IPS-18c (cell line): ENCODE measurements around the gene NAP1L1.

Experiments
- H3K4me3 ChIP-seq: 2 replicates; pipeline ENCODE4 v1.7.0; 2013; ENCODE audit warnings: low read depth, mild to moderate bottlenecking, low read length, moderate library complexity; ENCODE audit not compliant: insufficient read depth
- H3K9me3 ChIP-seq: one replicate; pipeline ENCODE4 v1.6.1; 2013; ENCODE audit warnings: mild to moderate bottlenecking, low read length, moderate library complexity; ENCODE audit not compliant: control insufficient read depth, insufficient read depth

The NAP1L1 gene

GRCh38 chr12:76057326-76057725 lies 27.2 kb downstream of the NAP1L1 start:
- H3K4me3 ChIP-seq: no peak overlapping the region

GRCh38 chr12:76055393-76055792 lies 29.1 kb downstream of the NAP1L1 start:
- H3K9me3 ChIP-seq: no peaks in the 10 kb centered on the region
- H3K4me3 ChIP-seq: no peak overlapping the region

More at GRCh38 chr12:76057326-76057725, 27.2 kb downstream of the NAP1L1 start:
- H3K9me3 ChIP-seq: no peaks in the 10 kb centered on the region

- no peak overlapping the region for H3K4me3 ChIP-seq
Observed at GRCh38 chr12:76049575-76050251, 34.8 kb downstream of the NAP1L1 start.

GRCh38 chr12:76047742-76048141 lies 36.7 kb downstream of the NAP1L1 start:
- no peaks in the 10 kb centered on the region for H3K9me3 ChIP-seq
- no peak overlapping the region for H3K4me3 ChIP-seq

More at GRCh38 chr12:76049575-76050251, 34.8 kb downstream of the NAP1L1 start:
- H3K9me3 ChIP-seq: no peaks in the 10 kb centered on the region

- Histone ChIP-seq H3K4me3 (no peak overlapping the region), H3K9me3 (no peaks in the 10 kb centered on the region)
Observed at GRCh38 chr12:76047060-76047459, 37.4 kb downstream of the NAP1L1 start.

- no peaks in the 10 kb centered on the region for H3K9me3 ChIP-seq
- H3K4me3 ChIP-seq: no peak overlapping the region
Observed at GRCh38 chr12:76043377-76043776, 41.1 kb downstream of the NAP1L1 start.

GRCh38 chr12:76042147-76042546 lies 42.3 kb downstream of the NAP1L1 start:
- Histone ChIP-seq H3K4me3 (no peak overlapping the region), H3K9me3 (no peaks in the 10 kb centered on the region)

GRCh38 chr12:76041406-76041805 lies 43.1 kb downstream of the NAP1L1 start:
- no peaks in the 10 kb centered on the region for H3K9me3 ChIP-seq

GRCh38 chr12:76040461-76040860 lies 44.0 kb downstream of the NAP1L1 start:
- Histone ChIP-seq H3K4me3 (no peak overlapping the region), H3K9me3 (no peaks in the 10 kb centered on the region)

More at GRCh38 chr12:76041406-76041805, 43.1 kb downstream of the NAP1L1 start:
- H3K4me3 ChIP-seq: no peak overlapping the region

- Histone ChIP-seq H3K4me3 (no peak overlapping the region), H3K9me3 (no peaks in the 10 kb centered on the region)
Observed at GRCh38 chr12:76038176-76038575, 46.3 kb downstream of the NAP1L1 start.

GRCh38 chr12:76037130-76038103 lies 47.1 kb downstream of the NAP1L1 start:
- Histone ChIP-seq H3K9me3 (no peaks in the 10 kb centered on the region), H3K4me3 (no peak overlapping the region)

- Histone ChIP-seq H3K4me3 (no peak overlapping the region), H3K9me3 (no peaks in the 10 kb centered on the region)
Observed at GRCh38 chr12:76035045-76035444, 49.4 kb downstream of the NAP1L1 start.

GRCh38 chr12:76033081-76034011 lies 51.1 kb downstream of the NAP1L1 start:
- H3K9me3 ChIP-seq: no peaks in the 10 kb centered on the region
- H3K4me3 ChIP-seq: peak overlapping the region; percentile 85; the same call in 1 of the 2 replicates

GRCh38 chr12:76032043-76032981 lies 52.2 kb downstream of the NAP1L1 start:
- H3K4me3 ChIP-seq: peak overlapping the region; percentile 85
- H3K9me3 ChIP-seq: no peaks in the 10 kb centered on the region

GRCh38 chr12:76031414-76032042 lies 53.0 kb downstream of the NAP1L1 start, which contains the start of gene PHLDA1:
PHLDA1 (minus strand) TSS chr12:76031776.
- Histone ChIP-seq H3K9me3 (no peaks in the 10 kb centered on the region), H3K4me3 (peak within 1 kb of the TSS; percentile 85)

GRCh38 chr12:76031081-76031413 lies 53.4 kb downstream of the NAP1L1 start:
- peak overlapping the region; percentile 85 for H3K4me3 ChIP-seq

More at GRCh38 chr12:76031081-76031413, 53.4 kb downstream of the NAP1L1 start:
- H3K9me3 ChIP-seq: no peaks in the 10 kb centered on the region
